Gastroesophageal sphincter (tissue), 4 donors: Measurements from ENCODE around the gene ERMAP. TPM values are rescaled to one million over a fixed set of nuclear protein-coding genes. Genes with fewer than 3 reads are reported as not detected.
"Not testable (repeated sequence)": the region's sequence is repeated elsewhere in the genome, so short reads cannot be mapped to it uniquely, and the experiment has no call there.

Experiments used
- ATAC-seq: fragments of 150-250 bp; one replicate; pipeline ENCODE4 v1.9.1; 2016; ENCODE audit warnings: mild to moderate bottlenecking, moderate library complexity
- H3K27ac ChIP-seq, 4 donors: fragments of 200-600 bp; sonication (generic) in 3 of 4; 1 replicate in 3 of 4; 2 replicates in 1 of 4; pipeline ENCODE4 v1.5.1; 2016 to 2019
- H3K27me3 ChIP-seq: fragments of 200-600 bp; sonication (generic); one replicate; pipeline ENCODE4 v1.5.1; 2019
- H3K36me3 ChIP-seq, 2 donors: fragments of 200-600 bp; sonication (generic); one replicate each; pipeline ENCODE4 v1.5.1; 2019; ENCODE audit warnings: control low read depth in 1 of 2
- H3K4me1 ChIP-seq, 3 donors: fragments of 200-600 bp; sonication (generic); 1 replicate in 2 of 3; 2 replicates in 1 of 3; pipeline ENCODE4 v1.5.1; 2016 to 2019; ENCODE audit warnings: control low read depth in 2 of 3
- H3K4me3 ChIP-seq, 2 donors: fragments of 200-600 bp; sonication (generic); one replicate each; pipeline ENCODE4 v1.5.1; 2019; ENCODE audit warnings: mild to moderate bottlenecking in 1 of 2, moderate library complexity in 1 of 2
- H3K9me3 ChIP-seq, 3 donors: fragments of 200-600 bp; sonication (generic); one replicate each; pipeline ENCODE4 v1.5.1; 2017 to 2019; ENCODE audit warnings: control low read depth in 2 of 3
- CTCF ChIP-seq, 4 experiments: fragments of 200-600 bp in 2 of 4; fragments of 450-650 bp in 2 of 4; sonication (generic) in 1 of 4; IDR thresholded peaks; one replicate each; pipeline ENCODE4 v1.5.1; 2017 to 2019; ENCODE audit warnings: antibody characterized with exemption in 4 of 4, mild to moderate bottlenecking in 2 of 4, moderate library complexity in 2 of 4
- EP300 ChIP-seq: sonication (generic); formaldehyde crosslinking; IDR thresholded peaks from one replicate; pipeline ENCODE4 v1.6.1; 2017; ENCODE audit warnings: antibody characterized with exemption, mild to moderate bottlenecking
- POLR2A ChIP-seq, 2 donors: fragments of 450-650 bp; IDR thresholded peaks; one replicate each; pipeline ENCODE4 v1.6.1; 2017; ENCODE audit warnings: antibody characterized with exemption in 2 of 2, mild to moderate bottlenecking in 2 of 2, moderate library complexity in 1 of 2
- POLR2AphosphoS5 ChIP-seq: sonication (generic); formaldehyde crosslinking; IDR thresholded peaks from one replicate; pipeline ENCODE4 v1.6.1; 2017; ENCODE audit warnings: antibody characterized with exemption
- WGBS, 2 donors: methylation state at CpG; one replicate each; pipeline ENCODE4 v1.1.5; 2018; ENCODE audit warnings: low coverage in 1 of 2; 5-methylcytosine and 5-hydroxymethylcytosine counted together
- total RNA-seq, 4 donors: library from RNA; depleted of rRNA; stranded (reverse); fragments of >200 nt; gene quantifications; one replicate each; pipeline ENCODE4 v1.1.0, GENCODE V29; 2016

The ERMAP gene
- total RNA-seq, 4 donors from 2014 or later, result 9.4 to 14.6 (median 10.5) TPM

GRCh38 chr1:42860339-42861013 lies 43.6 kb downstream of the ERMAP start:
- Histone ChIP-seq H3K36me3 (no peaks in the 10 kb centered on the region), H3K27me3 (peaks cover 22% of the 10 kb centered on the region), H3K4me1 (no peaks in the 10 kb centered on the region), H3K9me3 (no peaks in the 10 kb centered on the region), H3K27ac (no peak overlapping the region), H3K4me3 (no peak overlapping the region)
- no peak for ATAC-seq
- TF ChIP-seq CTCF (IDR thresholded peaks at IDR 0.05) (no peak), POLR2AphosphoS5 (no peak), POLR2A (IDR thresholded peaks at IDR 0.05) (no peak), EP300 (no peak)
- WGBS, 2 donors, result 64 to 100% methylated on average over 1 to 4 of the region's 4 CpGs

GRCh38 chr1:42861014-42861399 lies 44.1 kb downstream of the ERMAP start:
- ATAC-seq, result no peak
- Histone ChIP-seq H3K4me3 (no peak overlapping the region), H3K27me3 (peaks cover 22% of the 10 kb centered on the region), H3K27ac (no peak overlapping the region), H3K9me3 (no peaks in the 10 kb centered on the region), H3K36me3 (no peaks in the 10 kb centered on the region), H3K4me1 (no peaks in the 10 kb centered on the region)
- TF ChIP-seq EP300, result no peak
- TF ChIP-seq POLR2A (IDR thresholded peaks at IDR 0.05), result no peak
- no peak for TF ChIP-seq CTCF (IDR thresholded peaks at IDR 0.05)
- no peak for TF ChIP-seq POLR2AphosphoS5

- Histone ChIP-seq H3K27me3 (peaks cover 14% of the 10 kb centered on the region), H3K27ac (no peak overlapping the region), H3K36me3 (no peaks in the 10 kb centered on the region), H3K4me1 (no peaks in the 10 kb centered on the region), H3K4me3 (no peak overlapping the region), H3K9me3 (no peaks in the 10 kb centered on the region)
- ATAC-seq, result no peak
- TF ChIP-seq POLR2A (IDR thresholded peaks at IDR 0.05) (no peak), POLR2AphosphoS5 (no peak), EP300 (no peak), CTCF (IDR thresholded peaks at IDR 0.05) (no peak)
- 76 to 85% methylated on average over 4 to 5 of the region's 5 CpGs for WGBS, 2 donors
Observed at GRCh38 chr1:42866549-42866948, 49.6 kb downstream of the ERMAP start.

- H3K4me1 ChIP-seq, H3K9me3 ChIP-seq, H3K4me3 ChIP-seq, H3K36me3 ChIP-seq, ATAC-seq, H3K27me3 ChIP-seq, H3K27ac ChIP-seq: not testable (repeated sequence)
- WGBS, 2 donors, result 60% methylated on average over 1 of the region's 4 CpGs; no CpG with 5 or more reads in 1 of the 2 donors
Observed at GRCh38 chr1:42868466-42868865, 51.5 kb downstream of the ERMAP start.

GRCh38 chr1:42869254-42869653 lies 52.3 kb downstream of the ERMAP start:
- H3K27ac ChIP-seq, H3K4me1 ChIP-seq, H3K9me3 ChIP-seq, H3K36me3 ChIP-seq, H3K4me3 ChIP-seq, H3K27me3 ChIP-seq, ATAC-seq: not testable (repeated sequence)
- 39 to 67% methylated on average over 2 of the region's 2 CpGs for WGBS, 2 donors

- H3K36me3 ChIP-seq, H3K9me3 ChIP-seq, ATAC-seq, H3K4me1 ChIP-seq, H3K27me3 ChIP-seq, H3K27ac ChIP-seq, H3K4me3 ChIP-seq: not testable (repeated sequence)
- 80 to 83% methylated on average over 1 to 2 of the region's 2 CpGs for WGBS, 2 donors
Observed at GRCh38 chr1:42869751-42870150, 52.8 kb downstream of the ERMAP start.

- not testable (repeated sequence) for ATAC-seq, H3K4me3 ChIP-seq, H3K9me3 ChIP-seq, H3K27ac ChIP-seq, H3K27me3 ChIP-seq, H3K36me3 ChIP-seq, H3K4me1 ChIP-seq
Observed at GRCh38 chr1:42873108-42873507, 56.2 kb downstream of the ERMAP start.
